GM18520 (cell line): ENCODE results near the gene FN3KRP.

Experiments
- ATAC-seq: cut with Tn5 transposase; IDR thresholded peaks from one replicate; pipeline ENCODE4 v1.9.1; 2021; ENCODE audit not compliant: unreplicated experiment

FN3KRP gene

GRCh38 chr17:82775001-82775823, 58.7 kb downstream of the FN3KRP start:
- no peak for ATAC-seq

- no peak for ATAC-seq
Observed at GRCh38 chr17:82776454-82776853, 59.9 kb downstream of the FN3KRP start.
